H1 (cell line): Measurements from ENCODE around the gene RANBP17. TPM values are rescaled to one million over a fixed set of nuclear protein-coding genes. Genes with fewer than 3 reads are reported as not detected.

ENCODE experiments used
- BCL11A ChIP-seq, 2 experiments: IDR thresholded peaks; one replicate each; pipeline ENCODE4 v1.6.1; 2011; ENCODE audit warnings: low read depth in 2 of 2, low read length in 2 of 2, mild to moderate bottlenecking in 2 of 2
- EGR1 ChIP-seq: IDR thresholded peaks from 2 replicates; pipeline ENCODE4 v1.6.1; 2011; ENCODE audit warnings: low read depth, low read length, borderline replicate concordance
- KDM5A ChIP-seq: fragments of 200-600 bp; IDR thresholded peaks from 2 replicates; pipeline ENCODE4 v1.7.1; 2012; ENCODE audit warnings: mild to moderate bottlenecking, low read length, inconsistent platforms, mixed read lengths
- SAP30 ChIP-seq: fragments of 300-600 bp; sonication (generic); IDR thresholded peaks from 2 replicates; pipeline ENCODE4 v1.7.1; 2012; ENCODE audit warnings: low read length, moderate library complexity, mild to moderate bottlenecking, inconsistent platforms; ENCODE audit not compliant: insufficient read depth, insufficient replicate concordance
- SIX5 ChIP-seq: IDR thresholded peaks from 2 replicates; pipeline ENCODE4 v1.6.1; 2011; ENCODE audit warnings: mild to moderate bottlenecking, low read depth, low read length
- TAF7 ChIP-seq: optimal IDR thresholded peaks from 2 replicates; pipeline ENCODE3; 2011; ENCODE audit warnings: low read depth, mild to moderate bottlenecking, inconsistent platforms, low read length, moderate library complexity, borderline replicate concordance
- YY1 ChIP-seq: IDR thresholded peaks from 2 replicates; pipeline ENCODE4 v1.6.1; 2011; ENCODE audit warnings: low read depth, mild to moderate bottlenecking, low read length
- polyA plus RNA-seq, 7 experiments: library from polyadenylated mRNA; depleted of rRNA in 3 of 7; stranded (reverse) in 5 of 7; unstranded in 2 of 7; fragments of >200 nt in 5 of 7; fragments of 200-250 nt in 2 of 7; gene quantifications; 1 replicate in 5 of 7; 2 replicates in 1 of 7; 4 replicates in 1 of 7; pipeline versions ENCODE4 v1.2.1 to v1.2.3, GENCODE V29; 2011 to 2013; ENCODE audit warnings: missing spikeins in 2 of 7, mixed read lengths in 2 of 7
- total RNA-seq: library from RNA; stranded (reverse); fragmentation: NEBNext Ultra II Directional; extraction: Animal tissue kit (Norgen Biotek cat#: 25700); gene quantifications from 2 replicates; pipeline ENCODE4 v1.2.1, GENCODE V29; 2021
- TF ChIP-seq, protein P1 (sequence below): IDR thresholded peaks from 2 replicates; pipeline ENCODE4 v1.6.1; 2011; ENCODE audit warnings: low read depth, mild to moderate bottlenecking, low read length; ENCODE audit not compliant: insufficient read depth

The RANBP17 gene
- total and polyA plus RNA-seq, 2 of the 8 experiments (the other 6 are each of a cell fraction or from before 2014, with no cell fraction given), result 8.6 to 21.3 TPM

DNA sequence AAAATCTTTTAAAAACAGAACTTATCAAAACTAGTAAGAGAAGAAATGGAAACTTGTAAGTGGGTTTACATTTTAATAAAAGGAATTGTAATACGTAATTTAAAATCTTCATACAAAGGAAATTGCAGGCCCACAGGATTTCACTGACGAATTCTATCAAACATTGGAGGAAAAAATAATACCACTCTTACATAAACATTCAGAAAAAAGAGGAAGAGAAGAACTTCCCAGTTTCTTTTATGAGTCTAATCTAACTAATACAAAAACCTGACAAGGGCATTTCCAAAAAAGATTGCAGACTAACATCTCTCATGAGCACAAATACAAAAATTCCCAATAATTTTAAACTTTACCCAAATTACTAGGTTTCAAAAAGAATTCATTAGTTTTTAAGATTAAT lies 149.0 kb downstream of the RANBP17 start (continued):
- no peak for TF ChIP-seq KDM5A
- TF ChIP-seq BCL11A (IDR thresholded peaks at IDR 0.05; ENCODE audit: low read depth in 2 of 2, low read length in 2 of 2), result no peak
- no peak for TF ChIP-seq EGR1
- TF ChIP-seq SAP30, result no peak
- no peak for TF ChIP-seq SIX5
- no peak for TF ChIP-seq TAF7
- TF ChIP-seq, protein P1, sequence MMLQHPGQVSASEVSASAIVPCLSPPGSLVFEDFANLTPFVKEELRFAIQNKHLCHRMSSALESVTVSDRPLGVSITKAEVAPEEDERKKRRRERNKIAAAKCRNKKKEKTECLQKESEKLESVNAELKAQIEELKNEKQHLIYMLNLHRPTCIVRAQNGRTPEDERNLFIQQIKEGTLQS, result no peak
- no peak for TF ChIP-seq YY1
